ENCODE results near the gene CXCL3.
A peak's percentile ranks its signal among the peaks of the same experiment; 100 is the strongest.
"Not testable (repeated sequence)": the region's sequence is repeated elsewhere in the genome, so short reads cannot be mapped to it uniquely, and the experiment has no call there.

Gene CXCL3

DNA sequence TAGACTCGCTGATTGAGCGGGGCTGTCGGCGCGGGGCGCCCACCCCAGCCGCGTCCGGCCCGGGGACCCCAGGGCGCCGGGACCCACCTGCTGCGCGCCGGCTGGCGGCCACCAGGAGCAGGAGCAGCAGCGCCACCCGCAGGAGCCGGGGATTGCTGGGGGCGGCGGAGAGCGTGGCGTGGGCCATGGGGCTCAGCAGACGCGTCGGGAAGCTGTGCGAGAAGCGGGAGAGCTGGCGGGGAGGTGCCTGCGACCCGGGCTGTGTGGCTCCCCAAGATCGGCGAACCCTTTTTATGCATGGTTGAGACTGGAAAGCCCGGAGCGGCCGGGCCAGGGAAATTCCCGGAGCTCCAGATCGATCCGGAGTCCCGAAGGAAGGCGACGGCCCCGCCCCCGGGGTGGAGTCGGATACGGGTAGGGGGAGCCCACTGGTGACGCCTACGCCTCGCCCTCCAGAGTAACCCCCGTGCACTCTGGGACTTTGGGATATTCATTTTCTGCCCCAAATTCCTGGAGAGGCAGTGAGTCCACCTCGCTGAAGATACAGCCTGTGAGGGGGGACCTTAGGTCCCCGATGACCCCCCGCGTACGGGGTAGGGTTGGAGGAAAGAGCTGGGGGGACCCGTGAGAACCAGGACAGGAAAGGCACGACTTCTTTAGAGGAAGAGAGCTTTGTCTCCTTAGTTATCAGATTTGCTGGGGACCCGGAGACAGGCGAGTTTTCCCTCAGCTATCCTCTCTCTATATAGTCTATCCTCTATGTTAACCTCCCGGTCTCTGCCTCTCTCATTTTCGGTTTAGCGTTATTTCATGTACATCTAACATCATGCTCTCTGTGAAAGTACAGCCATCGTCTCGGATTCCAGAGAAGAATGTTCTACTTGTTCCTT is at the start of gene CXCL3:
TSS of gene CXCL3 (minus strand) at position 265 of the 890 bp plus-strand sequence. CDS start at position 187, 78 bp downstream.
- Mint-ChIP-seq H3K4me1 (ENCODE audit: low read depth) (peaks cover 7% of the 10 kb centered on the region), H3K9me3 (ENCODE audit: low read depth) (no peaks in the 10 kb centered on the region), H3K27me3 (peaks cover 31% of the 10 kb centered on the region), H3K36me3 (no peaks in the 10 kb centered on the region), H3K27ac (no peak within 1 kb of the TSS), H3K4me3 (peak within 1 kb of the TSS; percentile 87)

DNA sequence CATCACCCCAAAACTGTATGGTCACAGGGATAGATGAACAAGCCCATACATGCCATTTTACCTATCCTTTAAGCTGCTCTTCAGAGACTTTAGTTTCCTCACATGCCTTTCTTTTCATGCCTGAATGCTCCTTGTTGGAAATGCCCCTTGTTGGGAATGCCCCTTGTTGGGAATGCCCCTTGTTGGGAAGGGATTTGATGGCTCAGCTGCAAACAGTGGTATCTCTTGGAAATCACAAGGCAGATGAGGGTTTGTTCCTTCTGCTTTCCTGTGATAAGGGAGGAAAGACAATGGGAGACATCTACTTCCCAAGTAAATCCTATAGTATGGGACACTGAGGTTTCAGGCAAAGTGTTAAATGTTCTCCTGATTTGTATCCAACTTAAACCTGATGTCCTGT is 49.0 kb upstream of the CXCL3 start:
- Mint-ChIP-seq H3K4me1 (ENCODE audit: low read depth) (no peaks in the 10 kb centered on the region), H3K4me3 (no peak overlapping the region), H3K9me3 (ENCODE audit: low read depth) (no peaks in the 10 kb centered on the region), H3K27ac (no peak overlapping the region), H3K36me3 (no peaks in the 10 kb centered on the region), H3K27me3 (peaks cover 8% of the 10 kb centered on the region)

DNA sequence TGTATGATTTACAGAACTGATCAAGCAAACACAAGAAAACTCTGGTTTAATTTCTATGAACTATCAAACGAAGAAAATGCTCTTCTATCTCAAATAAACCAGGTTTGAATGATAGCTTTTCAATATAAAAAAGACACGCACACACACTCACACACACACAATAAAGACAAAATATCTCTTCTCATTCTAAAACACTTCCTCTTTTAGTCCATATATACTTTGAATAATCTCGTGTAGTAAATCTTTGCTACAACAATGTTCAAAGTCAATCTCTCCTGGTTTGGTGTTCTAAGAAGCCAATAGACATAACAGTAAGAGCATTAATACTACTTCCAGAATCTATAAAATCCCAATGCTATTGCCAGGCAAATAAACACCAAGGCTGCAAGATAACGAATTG is 47.2 kb upstream of the CXCL3 start:
- no peaks in the 10 kb centered on the region for H3K36me3 Mint-ChIP-seq
- no peak overlapping the region for H3K4me3 Mint-ChIP-seq
- peaks cover 6% of the 10 kb centered on the region for H3K27me3 Mint-ChIP-seq
- no peak overlapping the region for H3K27ac Mint-ChIP-seq
- H3K9me3 Mint-ChIP-seq (ENCODE audit: low read depth): no peaks in the 10 kb centered on the region
- no peaks in the 10 kb centered on the region for H3K4me1 Mint-ChIP-seq (ENCODE audit: low read depth)

DNA sequence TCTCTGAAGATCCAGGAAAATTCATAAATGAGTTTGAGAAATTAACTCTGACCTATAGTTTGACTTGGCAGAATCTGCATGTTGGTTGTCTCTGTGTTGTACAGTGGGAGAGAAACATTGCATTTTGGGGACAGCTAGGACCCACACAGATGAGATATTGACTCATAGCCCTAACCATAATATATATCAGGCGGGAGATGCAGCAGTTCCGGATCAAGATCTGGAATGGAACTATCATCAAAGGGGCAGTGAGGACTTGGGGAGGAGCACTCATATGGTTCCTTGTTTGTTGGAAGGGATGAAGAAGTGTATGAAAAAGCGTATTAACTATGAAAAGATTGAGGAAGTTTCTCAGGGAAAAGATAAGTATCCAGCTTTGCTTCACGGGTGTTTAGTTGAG is 46.5 kb upstream of the CXCL3 start:
- H3K9me3 Mint-ChIP-seq (ENCODE audit: low read depth): no peaks in the 10 kb centered on the region
- H3K27ac Mint-ChIP-seq: no peak overlapping the region
- peaks cover 6% of the 10 kb centered on the region for H3K27me3 Mint-ChIP-seq
- no peaks in the 10 kb centered on the region for H3K4me1 Mint-ChIP-seq (ENCODE audit: low read depth)
- no peak overlapping the region for H3K4me3 Mint-ChIP-seq
- H3K36me3 Mint-ChIP-seq: no peaks in the 10 kb centered on the region

DNA sequence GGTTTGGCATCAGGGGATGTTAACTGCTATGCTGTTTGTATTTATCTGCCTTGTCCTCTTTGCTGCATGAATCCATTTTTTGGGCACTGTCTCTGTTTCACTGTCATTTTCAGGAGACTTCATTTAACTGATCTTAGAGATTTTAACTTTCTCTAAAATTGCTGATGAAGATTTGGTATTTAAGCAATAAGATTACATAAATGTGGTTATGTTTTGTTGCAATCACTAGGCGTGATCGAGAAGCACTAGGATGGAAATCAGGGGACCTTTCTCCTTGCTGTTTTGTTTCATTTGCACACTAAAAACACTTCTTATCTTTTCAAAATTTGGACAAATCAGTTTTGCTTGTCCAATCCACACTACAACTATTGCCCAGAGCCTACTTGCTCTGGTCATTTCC is 45.1 kb upstream of the CXCL3 start:
- Mint-ChIP-seq H3K36me3 (no peaks in the 10 kb centered on the region), H3K9me3 (ENCODE audit: low read depth) (no peaks in the 10 kb centered on the region), H3K27me3 (peaks cover 3% of the 10 kb centered on the region), H3K4me1 (ENCODE audit: low read depth) (no peaks in the 10 kb centered on the region), H3K4me3 (no peak overlapping the region), H3K27ac (no peak overlapping the region)

DNA sequence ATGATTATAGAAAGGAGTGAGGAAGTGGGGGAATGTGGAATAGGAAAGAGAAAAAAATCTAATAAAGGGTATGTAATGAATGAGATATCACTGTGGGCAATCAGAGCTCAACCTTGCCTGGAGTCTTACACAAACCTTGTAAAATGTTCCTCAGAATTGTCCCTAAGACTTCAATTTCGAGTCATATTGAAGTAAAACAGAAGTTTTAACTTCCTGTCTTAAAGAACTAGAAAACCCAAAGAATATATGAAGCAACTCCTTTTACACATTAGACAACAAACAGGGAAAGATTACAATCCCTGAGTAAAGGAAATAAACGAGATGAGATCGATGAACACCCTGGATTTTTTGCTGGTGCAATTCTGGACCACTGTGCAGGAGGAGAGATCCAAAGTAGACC is 42.5 kb upstream of the CXCL3 start:
- H3K36me3 Mint-ChIP-seq: no peaks in the 10 kb centered on the region
- H3K4me3 Mint-ChIP-seq: no peak overlapping the region
- peaks cover 3% of the 10 kb centered on the region for H3K27me3 Mint-ChIP-seq
- no peaks in the 10 kb centered on the region for H3K9me3 Mint-ChIP-seq (ENCODE audit: low read depth)
- no peaks in the 10 kb centered on the region for H3K4me1 Mint-ChIP-seq (ENCODE audit: low read depth)
- H3K27ac Mint-ChIP-seq: no peak overlapping the region

DNA sequence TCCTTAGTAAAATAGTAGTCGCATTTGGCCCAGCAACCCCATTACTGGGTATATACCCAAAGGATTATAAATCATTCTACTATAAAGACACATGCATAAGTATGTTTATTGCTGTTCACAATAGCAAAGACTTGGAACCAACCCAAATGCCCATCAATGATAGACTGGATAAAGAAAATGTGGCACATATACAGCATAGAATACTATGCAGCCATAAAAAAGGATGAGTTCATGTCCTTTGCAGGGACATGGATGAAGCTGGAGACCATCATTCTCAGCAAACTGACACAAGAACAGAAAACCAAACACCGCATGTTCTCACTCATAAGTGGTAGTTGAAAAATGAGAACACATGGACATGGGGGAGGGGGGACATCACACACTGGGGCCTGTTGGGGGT is 41.9 kb upstream of the CXCL3 start:
- not testable (repeated sequence) for H3K27ac Mint-ChIP-seq; H3K9me3 Mint-ChIP-seq (ENCODE audit: low read depth); H3K4me3 Mint-ChIP-seq; H3K4me1 Mint-ChIP-seq (ENCODE audit: low read depth); H3K36me3 Mint-ChIP-seq; H3K27me3 Mint-ChIP-seq

DNA sequence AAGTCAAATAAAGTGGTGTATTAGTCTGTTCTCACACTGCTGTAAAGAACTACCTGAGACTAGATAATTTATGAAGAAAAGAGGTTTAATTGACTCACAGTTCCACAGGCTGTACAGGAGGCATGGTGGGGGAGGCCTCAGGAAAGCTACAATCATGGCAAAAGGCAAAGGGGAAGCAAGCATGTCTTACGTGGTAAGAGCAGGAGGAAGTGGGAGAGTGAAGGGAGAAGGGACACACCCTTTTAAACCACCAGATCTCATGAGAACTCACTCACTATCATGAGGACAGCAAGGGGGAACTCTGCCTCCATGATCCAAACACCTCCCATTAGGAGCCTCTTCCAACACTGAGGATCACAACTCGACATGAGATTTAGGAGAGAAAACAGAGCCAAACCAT is 40.5 kb upstream of the CXCL3 start:
- not testable (repeated sequence) for H3K27me3 Mint-ChIP-seq; H3K27ac Mint-ChIP-seq; H3K4me1 Mint-ChIP-seq (ENCODE audit: low read depth); H3K4me3 Mint-ChIP-seq; H3K9me3 Mint-ChIP-seq (ENCODE audit: low read depth); H3K36me3 Mint-ChIP-seq

DNA sequence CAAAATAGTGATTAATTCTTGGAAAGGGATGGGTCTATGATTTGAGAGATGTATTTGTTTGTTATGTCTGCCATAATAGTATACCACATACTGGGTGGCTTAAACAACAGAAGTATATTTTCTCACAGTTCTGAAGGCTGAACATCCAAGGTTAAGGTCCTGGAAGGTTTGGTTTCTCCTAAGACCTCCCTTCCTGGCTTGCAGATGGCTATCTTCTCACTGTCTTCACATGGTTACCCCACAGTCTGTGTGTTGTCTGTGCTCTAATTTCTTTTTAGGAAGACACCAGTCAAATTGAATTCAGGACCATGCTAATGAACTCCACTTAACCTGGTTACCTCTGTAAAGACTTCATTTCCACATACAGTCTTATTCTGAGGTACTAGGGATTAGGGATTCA is 34.9 kb upstream of the CXCL3 start:
- no peaks in the 10 kb centered on the region for H3K36me3 Mint-ChIP-seq
- no peak overlapping the region for H3K27ac Mint-ChIP-seq
- no peaks in the 10 kb centered on the region for H3K9me3 Mint-ChIP-seq (ENCODE audit: low read depth)
- no peaks in the 10 kb centered on the region for H3K4me1 Mint-ChIP-seq (ENCODE audit: low read depth)
- no peak overlapping the region for H3K4me3 Mint-ChIP-seq
- no peaks in the 10 kb centered on the region for H3K27me3 Mint-ChIP-seq

DNA sequence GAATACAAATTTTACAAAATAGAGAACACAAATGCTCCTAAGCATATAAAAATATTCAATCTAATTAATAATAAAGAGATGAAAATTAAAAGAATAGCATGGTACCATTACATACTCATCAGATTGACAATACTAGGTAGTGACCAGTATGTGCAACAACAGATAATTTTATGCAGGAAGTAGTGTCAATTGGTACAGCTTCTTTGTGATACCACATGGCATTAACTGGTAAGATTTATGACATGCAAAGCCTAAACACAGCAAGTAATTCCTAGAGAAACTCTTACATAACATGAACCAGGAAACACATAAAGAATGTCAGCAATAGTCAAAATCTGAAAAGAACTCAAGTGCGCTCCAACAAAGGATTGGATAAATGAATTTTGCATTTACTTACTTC is 34.2 kb upstream of the CXCL3 start:
- H3K9me3 Mint-ChIP-seq (ENCODE audit: low read depth): no peaks in the 10 kb centered on the region
- no peaks in the 10 kb centered on the region for H3K27me3 Mint-ChIP-seq
- no peak overlapping the region for H3K27ac Mint-ChIP-seq
- no peak overlapping the region for H3K4me3 Mint-ChIP-seq
- H3K4me1 Mint-ChIP-seq (ENCODE audit: low read depth): no peaks in the 10 kb centered on the region
- H3K36me3 Mint-ChIP-seq: no peaks in the 10 kb centered on the region

DNA sequence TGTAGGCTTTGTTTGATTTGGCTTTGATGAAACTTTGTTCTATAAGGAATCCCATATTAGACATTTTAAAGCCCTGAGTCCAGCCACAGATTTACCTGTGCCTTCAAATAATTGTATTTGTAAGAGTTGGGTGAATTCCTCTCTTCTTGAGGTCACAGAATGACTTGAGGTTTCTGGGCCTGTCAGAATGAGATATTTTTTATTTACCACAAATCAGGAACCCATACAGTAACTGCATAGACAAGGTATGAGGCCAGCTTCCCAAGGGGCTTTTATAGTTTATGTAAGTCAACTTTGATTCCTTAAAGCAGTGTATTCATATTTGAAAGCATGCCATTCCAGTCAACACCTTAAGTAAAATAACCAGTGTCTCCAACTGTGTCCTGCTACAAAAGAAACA is 29.1 kb upstream of the CXCL3 start:
- Mint-ChIP-seq H3K27me3 (no peaks in the 10 kb centered on the region), H3K27ac (no peak overlapping the region), H3K4me3 (no peak overlapping the region), H3K4me1 (ENCODE audit: low read depth) (no peaks in the 10 kb centered on the region), H3K36me3 (no peaks in the 10 kb centered on the region), H3K9me3 (ENCODE audit: low read depth) (no peaks in the 10 kb centered on the region)

DNA sequence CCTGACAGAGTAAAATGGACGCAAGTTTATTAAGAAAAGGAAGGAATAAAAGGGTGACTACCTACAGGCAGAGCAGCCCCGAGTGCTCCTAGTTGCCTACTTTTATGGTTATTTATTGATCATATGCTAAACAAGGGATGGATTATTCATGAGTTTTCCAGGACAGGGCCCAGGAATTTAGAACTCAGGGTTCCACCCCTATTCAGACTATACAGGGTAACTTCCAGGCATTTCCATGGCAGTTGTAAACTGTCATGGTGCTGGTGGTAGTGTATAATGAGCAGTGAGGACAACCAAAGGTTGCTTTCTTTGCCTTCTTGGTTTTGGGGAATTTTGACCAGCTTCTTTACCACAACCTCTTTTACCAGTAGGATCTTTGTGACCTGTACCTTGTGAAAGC is 27.7 kb upstream of the CXCL3 start:
- H3K4me3 Mint-ChIP-seq: no peak overlapping the region
- H3K27me3 Mint-ChIP-seq: no peaks in the 10 kb centered on the region
- H3K27ac Mint-ChIP-seq: no peak overlapping the region
- no peaks in the 10 kb centered on the region for H3K4me1 Mint-ChIP-seq (ENCODE audit: low read depth)
- no peaks in the 10 kb centered on the region for H3K9me3 Mint-ChIP-seq (ENCODE audit: low read depth)
- H3K36me3 Mint-ChIP-seq: no peaks in the 10 kb centered on the region

DNA sequence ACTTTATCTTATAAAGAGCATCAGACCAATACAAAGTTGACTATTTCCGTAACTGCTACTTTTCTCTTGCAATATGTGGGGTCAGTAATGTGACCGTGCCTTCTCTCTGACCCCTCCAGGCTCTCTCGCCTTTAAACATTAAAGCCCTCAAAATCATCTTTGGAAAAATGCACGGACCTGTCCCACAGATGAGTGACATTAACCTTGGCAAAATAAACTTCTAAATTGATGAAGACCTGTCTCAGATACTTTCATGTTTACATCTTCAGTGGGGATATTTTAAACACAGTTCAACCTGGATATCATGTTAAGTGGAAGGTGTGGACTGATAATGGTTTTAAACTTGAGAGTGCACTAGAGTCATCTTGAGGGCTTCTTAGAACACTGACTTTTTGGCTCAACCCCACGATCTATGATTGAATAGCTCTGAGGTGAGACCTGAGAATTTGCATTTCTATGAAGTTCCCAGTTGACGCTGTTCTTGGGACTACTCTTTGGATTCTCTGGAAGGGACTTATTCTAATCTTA is 26.7 kb upstream of the CXCL3 start:
- Mint-ChIP-seq H3K9me3 (ENCODE audit: low read depth) (no peaks in the 10 kb centered on the region), H3K27me3 (no peaks in the 10 kb centered on the region), H3K4me3 (no peak overlapping the region), H3K27ac (no peak overlapping the region), H3K36me3 (no peaks in the 10 kb centered on the region), H3K4me1 (ENCODE audit: low read depth) (no peaks in the 10 kb centered on the region)

DNA sequence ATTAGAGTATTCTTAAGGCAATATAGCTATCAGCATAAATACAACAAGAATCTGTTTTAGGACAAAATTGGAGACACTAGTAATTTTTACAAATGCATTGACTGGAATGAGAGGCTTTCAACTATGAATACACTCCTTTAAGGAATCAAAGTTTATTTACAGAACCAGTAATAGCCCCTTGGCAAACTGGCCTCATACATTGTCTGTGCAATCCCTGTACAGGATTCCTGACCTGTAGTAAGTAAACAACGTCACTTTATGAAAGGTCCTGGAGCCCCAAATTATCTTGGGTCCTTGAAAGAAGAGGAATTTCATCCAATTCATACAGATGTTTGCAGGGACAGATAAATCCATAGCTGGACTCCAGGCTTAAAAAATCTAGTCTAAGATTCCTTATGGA is 25.4 kb upstream of the CXCL3 start:
- Mint-ChIP-seq H3K4me3 (no peak overlapping the region), H3K27ac (no peak overlapping the region), H3K4me1 (ENCODE audit: low read depth) (no peaks in the 10 kb centered on the region), H3K27me3 (no peaks in the 10 kb centered on the region), H3K36me3 (no peaks in the 10 kb centered on the region), H3K9me3 (ENCODE audit: low read depth) (no peaks in the 10 kb centered on the region)

DNA sequence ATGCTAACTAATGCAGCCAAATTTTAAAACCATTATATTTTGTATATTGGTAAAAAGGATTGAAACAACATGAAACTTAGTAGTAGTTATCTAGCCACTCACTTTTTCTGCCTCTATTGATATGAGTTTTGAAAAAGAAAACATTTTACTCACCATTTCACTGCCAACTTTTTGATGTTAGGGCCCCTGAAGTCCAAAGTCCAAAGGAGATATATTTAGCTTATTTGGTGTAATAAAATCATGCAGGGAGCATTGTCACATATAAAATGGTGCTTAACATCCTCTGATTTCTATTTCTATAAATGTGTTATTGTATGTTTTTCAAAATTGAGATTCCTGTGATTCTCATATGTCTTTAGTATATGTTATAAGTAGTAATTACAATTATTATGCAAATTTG is 24.5 kb upstream of the CXCL3 start:
- Mint-ChIP-seq H3K27me3 (no peaks in the 10 kb centered on the region), H3K9me3 (ENCODE audit: low read depth) (no peaks in the 10 kb centered on the region), H3K36me3 (no peaks in the 10 kb centered on the region), H3K4me3 (no peak overlapping the region), H3K4me1 (ENCODE audit: low read depth) (no peaks in the 10 kb centered on the region), H3K27ac (no peak overlapping the region)

DNA sequence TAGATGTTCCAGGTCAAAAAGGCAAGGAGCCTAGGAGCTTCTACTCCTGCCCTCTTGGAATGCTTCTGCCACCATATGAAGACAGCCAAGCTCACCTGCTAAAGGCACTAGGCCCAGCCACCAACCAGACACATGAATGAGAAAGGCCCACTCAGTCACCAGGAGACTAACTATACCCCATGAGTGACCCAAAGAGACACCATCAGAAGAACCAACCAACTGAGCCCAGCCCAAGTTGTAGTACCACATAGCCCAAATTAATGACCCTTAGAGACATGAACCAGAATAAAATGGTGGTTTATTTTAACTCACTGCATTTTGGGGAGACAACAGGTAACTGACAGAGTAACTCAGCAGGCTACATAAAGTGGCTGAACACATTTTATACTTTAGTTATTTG is 22.9 kb upstream of the CXCL3 start:
- Mint-ChIP-seq H3K36me3 (no peaks in the 10 kb centered on the region), H3K27me3 (no peaks in the 10 kb centered on the region), H3K9me3 (ENCODE audit: low read depth) (no peaks in the 10 kb centered on the region), H3K27ac (no peak overlapping the region), H3K4me1 (ENCODE audit: low read depth) (no peaks in the 10 kb centered on the region), H3K4me3 (no peak overlapping the region)
